H1 (cell line): ENCODE results near the gene TLCD5. TPM values are rescaled to one million over a fixed set of nuclear protein-coding genes. Genes with fewer than 3 reads are reported as not detected.

Experiments
- CBX5 ChIP-seq: fragments of 300-800, 300-1000 bp; sonication (generic); IDR thresholded peaks from 2 replicates; pipeline ENCODE4 v1.7.1; 2016; ENCODE audit warnings: antibody characterized with exemption, low read length, low read depth
- JUND ChIP-seq: IDR thresholded peaks from 2 replicates; pipeline ENCODE4 v1.6.1; 2011; ENCODE audit warnings: mild to moderate bottlenecking, improper control_type of control experiment, low read length
- NRF1 ChIP-seq: IDR thresholded peaks from 2 replicates; pipeline ENCODE4 v1.6.1; 2011; ENCODE audit warnings: mild to moderate bottlenecking, low read depth, low read length, improper control_type of control experiment
- polyA plus RNA-seq, 7 experiments: library from polyadenylated mRNA; depleted of rRNA in 3 of 7; stranded (reverse) in 5 of 7; unstranded in 2 of 7; fragments of >200 nt in 5 of 7; fragments of 200-250 nt in 2 of 7; gene quantifications; 1 replicate in 5 of 7; 2 replicates in 1 of 7; 4 replicates in 1 of 7; pipeline versions ENCODE4 v1.2.1 to v1.2.3, GENCODE V29; 2011 to 2013; ENCODE audit warnings: missing spikeins in 2 of 7, mixed read lengths in 2 of 7
- total RNA-seq: library from RNA; stranded (reverse); fragmentation: NEBNext Ultra II Directional; extraction: Animal tissue kit (Norgen Biotek cat#: 25700); gene quantifications from 2 replicates; pipeline ENCODE4 v1.2.1, GENCODE V29; 2021

The TLCD5 gene
- total and polyA plus RNA-seq, 2 of the 8 experiments (the other 6 are each of a cell fraction or from before 2014, with no cell fraction given) = 9.5 to 10.1 TPM

- TF ChIP-seq NRF1 (no peak), JUND (no peak), CBX5 (no peak)
Measured at GRCh38 chr11:120307476-120307875, 17.6 kb upstream of the TLCD5 start (continued).
